HG02610 (cell line): ENCODE data around the gene ZW10.
"Not testable (repeated sequence)": the region's sequence is repeated elsewhere in the genome, so short reads cannot be mapped to it uniquely, and the experiment has no call there.

Experiments
- ATAC-seq: cut with Tn5 transposase; IDR thresholded peaks from one replicate; pipeline ENCODE4 v1.9.1; 2021; ENCODE audit warnings: mild to moderate bottlenecking, moderate library complexity; ENCODE audit not compliant: unreplicated experiment

Gene ZW10

DNA sequence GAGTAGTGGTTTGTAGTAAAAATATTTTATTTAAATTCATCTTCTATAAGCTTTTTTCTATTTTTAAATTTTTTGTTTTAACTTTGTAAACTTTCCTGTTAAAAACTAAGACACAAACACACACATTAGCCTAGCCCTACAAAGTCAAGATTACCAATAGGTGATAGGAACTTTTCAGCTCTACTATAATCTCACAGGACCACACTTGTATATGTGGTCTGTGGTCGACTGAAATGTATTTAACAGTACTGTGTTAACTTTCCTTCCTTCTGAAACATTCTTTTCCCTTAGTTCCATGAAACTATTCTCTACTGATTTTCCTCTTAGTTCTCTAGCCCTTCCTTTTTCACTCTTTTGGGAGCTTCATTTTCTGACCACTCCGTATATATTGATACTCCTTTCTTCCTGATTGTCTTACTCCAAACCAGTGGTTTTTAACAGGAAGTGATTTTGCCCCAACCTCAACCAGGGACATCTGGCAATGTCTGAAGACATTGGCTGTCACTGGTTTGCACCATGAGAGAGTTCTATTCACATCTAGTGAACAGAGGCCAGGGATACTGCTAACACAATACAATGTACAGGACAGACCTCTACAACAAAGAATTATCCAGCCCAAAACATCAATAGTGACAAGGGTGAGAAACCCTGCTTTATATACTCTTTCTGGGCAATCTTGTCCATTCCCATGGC is 8.8 kb downstream of the ZW10 start:
- no peak for ATAC-seq

DNA sequence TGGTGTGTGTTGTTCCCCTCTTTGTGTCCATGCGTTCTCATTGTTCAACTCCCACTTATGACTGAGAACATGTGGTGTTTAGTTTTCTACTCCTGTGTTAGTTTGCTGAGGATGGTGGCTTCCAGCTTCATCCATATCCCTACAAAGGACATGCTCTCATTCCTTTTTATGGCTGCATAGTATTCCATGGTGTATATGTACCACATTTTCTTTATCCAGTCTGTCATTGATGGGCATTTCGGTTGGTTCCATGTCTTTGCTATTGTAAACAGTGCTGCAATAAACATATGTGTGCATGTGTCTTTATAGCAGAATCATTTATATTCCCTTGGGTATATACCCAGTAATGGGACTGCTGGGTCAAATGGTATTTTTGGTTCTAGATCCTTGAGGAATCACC is 10.5 kb downstream of the ZW10 start:
- ATAC-seq = not testable (repeated sequence)

DNA sequence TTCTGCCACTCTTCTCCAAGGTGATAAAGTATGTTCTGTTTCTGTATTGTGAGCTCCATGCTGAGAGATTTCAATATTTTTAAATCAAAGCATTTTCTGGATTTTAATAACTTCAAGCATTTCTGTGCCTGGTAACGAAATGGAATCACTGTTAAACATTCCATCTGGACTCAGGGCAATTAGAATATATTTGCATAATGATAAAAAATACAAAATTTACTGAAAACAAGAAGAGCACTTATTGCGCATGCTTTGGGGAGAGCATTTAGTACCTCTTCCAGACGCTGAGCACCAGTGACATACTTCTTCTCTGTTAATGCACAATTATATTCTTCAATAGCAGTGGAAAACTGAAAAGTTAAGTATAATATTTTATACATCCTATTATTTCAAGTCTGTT is 13.3 kb downstream of the ZW10 start:
- no peak for ATAC-seq

DNA sequence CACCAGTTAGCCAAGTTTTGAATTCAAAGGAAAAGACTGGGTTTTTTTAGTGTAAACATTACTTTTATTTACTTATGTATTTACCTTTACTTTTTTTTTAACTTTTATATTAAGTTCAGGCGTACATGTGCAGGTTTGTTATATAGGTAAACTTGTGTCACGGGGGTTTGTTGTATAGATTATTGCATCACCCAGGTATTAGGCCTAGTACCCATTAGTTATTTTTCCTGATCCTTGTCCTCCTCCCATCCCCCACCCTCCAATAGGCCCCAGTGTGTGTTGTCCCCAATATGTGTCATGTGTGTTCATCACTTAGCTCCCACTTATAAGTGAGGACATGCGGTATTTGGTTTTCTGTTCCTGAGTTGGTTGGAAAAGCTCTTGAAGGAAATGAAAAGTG is 20.6 kb downstream of the ZW10 start:
- ATAC-seq = no peak

DNA sequence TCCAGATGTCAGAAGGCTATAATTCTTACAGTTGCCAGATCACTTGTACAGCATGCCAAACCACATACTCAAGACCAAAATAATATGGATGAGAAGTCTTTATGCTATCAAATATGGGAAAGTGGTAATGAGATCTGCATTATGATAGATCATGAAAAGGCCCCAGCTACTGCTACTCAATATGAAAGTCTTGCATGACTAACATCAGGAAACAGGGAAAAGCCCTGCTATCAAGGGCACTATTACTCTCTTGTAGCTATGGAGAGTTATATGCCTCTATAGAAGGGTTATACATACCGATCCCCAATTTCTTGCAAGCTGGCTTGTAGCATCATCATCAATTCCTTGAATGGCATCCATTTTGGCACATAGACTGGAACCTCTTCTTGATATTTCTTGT is 37.2 kb downstream of the ZW10 start:
- ATAC-seq = no peak

DNA sequence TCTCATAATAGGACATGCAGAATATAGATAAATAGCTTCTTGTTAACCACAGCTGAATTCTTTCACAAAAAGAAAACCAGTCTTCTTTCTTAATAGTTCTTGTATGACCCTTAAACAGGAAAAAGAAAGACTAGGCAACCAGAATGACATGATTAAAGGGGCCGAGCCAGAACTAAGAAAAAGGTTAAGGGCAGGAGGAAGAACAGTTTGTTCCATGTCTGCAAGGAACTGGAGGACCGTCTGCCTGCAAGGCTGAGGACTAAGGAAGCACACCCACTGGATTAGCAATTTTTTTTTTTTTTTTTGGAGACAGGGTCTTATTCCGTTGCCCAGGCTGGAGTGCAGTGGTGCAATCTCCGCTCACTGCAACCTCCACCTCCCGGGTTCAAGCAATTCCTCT is 41.4 kb downstream of the ZW10 start:
- ATAC-seq = no peak

DNA sequence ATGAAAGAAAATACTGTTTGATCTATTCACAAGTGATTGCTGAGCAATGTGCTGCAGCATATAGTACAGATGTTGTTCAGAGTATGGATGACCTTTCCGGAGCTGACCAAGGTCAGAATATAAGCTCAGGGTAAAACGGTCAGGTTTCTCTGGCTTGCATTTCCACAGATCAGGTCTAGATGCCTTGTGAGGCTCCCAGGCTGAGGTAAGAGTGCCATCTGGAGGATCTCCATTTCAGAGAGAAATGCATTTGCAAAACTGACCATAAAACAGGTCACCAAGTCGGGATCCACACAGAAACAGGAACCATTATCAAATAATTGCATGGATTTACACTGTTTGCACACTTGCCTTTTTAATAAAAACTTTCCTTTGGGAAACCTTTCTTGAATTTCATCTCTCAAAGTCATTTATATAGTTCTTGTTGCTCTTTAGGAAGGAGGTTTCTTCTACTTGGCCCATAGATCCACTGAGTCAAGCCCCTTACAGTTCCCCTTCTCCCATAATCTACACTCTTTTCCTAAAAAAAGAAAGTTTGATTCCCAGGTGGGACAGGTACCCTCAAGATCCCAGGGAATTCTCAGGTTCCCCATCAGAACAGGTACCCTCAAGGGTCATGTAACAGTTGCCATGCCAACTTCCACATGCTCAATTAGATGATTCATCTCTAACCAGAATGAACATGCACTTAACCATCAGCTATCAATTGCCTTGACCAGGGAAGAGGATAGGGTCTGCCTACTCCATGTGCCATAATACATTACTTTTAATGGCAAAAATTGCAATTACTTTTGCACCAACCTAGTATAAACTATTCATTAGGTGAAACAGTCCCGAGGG is 42.4 kb downstream of the ZW10 start:
- no peak for ATAC-seq

DNA sequence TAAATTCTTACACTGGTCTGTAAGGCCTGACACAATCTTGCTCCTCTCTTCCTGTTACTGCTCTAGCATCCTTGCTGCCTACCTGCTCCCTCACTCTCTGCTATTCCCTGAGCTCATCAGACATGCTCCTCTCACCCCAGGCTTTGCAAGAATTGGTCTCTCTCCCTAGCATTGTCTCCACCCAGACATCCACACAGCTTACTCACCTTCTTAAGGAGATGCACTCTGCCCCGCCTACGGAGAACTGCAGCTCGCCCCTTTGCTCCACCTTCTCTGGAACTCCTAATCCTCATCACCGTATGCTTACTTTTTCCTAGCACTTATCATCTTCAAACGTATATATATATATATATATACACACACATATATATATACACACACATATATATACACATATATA is 44.0 kb downstream of the ZW10 start:
- ATAC-seq = no peak

DNA sequence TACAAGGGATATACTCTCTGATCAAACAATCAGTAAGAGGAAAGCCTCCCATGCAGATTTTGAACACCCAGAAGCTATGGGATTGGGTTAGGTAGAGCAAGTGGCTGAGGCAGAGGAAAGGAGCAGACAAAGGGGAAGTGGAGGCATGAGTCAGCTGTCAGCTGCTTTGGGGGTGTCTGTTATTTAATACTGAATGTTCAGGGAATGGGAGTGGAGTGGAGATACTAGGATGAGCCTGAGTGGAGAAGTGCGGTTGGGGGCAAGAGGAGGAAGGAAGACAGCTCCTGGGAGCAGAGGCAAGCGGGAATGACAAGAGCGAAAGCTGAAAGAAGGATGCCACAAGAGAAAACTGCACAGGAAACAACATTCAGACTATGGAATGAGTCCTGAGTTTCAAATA is 44.7 kb downstream of the ZW10 start:
- ATAC-seq = no peak

DNA sequence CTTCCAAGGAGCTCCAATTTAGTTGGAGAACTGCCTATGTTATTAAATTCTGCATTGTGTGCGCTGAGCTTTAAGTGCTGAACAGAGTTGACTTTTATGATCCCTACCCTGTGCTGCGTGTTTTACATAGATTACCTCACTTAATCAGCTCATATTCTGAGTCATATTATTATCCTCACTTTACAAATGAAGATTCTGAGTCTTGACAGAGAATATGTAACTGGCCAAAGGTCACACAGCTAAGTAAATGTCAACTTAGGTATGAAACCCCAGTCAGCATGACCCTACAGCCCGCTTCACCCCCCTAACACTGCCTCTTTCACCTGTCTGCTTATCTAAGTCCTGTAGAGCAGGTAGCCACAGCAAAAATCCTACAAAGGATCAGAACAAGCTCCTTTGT is 47.6 kb downstream of the ZW10 start:
- ATAC-seq = no peak

DNA sequence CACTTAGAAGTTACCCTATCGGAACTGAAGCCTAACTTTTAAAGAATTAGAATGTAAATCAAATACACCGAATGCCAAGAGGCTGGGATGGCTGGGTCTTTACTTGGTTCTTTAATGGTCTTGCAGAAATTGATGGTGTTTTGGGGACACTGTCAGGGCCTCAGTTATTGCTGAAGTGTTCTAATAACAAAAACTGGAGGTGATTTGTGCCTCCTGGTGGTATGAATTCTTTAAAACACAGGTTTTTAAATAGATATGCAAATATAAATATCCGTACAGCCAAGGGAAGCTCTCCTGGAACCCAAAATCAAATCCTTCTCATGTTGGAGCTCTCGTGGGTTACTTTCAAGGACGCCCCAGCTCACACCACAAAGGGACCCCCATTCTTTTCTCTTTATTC is 48.1 kb downstream of the ZW10 start:
- ATAC-seq = no peak

DNA sequence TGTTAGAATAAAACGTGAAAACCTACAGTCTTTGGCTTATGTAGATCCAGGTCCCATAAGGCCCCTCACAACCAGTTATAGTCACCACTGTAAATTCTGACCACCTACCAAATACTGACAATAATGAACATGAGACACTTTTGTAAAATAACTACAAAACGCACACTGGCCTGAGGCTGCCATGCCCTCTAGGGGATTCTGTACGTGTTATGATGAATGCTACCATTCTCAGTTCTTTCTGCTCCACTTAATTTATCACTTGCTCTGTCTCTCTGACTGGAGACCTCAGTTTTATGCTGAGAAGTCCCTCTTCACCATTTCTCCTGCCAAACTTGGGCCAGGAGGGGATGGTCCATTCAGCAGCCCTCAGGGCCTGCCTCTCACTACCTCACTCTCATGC is 48.7 kb downstream of the ZW10 start:
- ATAC-seq = no peak

DNA sequence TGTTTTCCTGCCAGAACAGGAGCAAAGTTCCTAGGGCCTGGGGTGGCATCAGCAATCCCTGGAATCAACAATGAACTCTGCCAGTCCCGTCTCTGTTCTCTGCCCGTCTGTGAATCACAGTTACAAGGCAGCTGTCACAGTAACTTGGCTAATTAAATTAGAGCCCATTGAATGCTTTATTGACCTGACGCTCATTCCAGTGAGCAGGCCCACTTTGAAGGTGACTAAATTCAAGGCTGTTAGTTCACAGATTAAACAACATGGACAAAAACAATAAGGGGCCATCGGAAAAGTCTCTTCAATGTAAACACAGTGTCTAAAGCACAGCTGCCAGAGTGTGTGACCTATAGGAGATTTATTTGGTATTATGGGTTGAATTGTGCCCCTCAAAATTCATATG is 49.7 kb downstream of the ZW10 start:
- ATAC-seq = no peak

DNA sequence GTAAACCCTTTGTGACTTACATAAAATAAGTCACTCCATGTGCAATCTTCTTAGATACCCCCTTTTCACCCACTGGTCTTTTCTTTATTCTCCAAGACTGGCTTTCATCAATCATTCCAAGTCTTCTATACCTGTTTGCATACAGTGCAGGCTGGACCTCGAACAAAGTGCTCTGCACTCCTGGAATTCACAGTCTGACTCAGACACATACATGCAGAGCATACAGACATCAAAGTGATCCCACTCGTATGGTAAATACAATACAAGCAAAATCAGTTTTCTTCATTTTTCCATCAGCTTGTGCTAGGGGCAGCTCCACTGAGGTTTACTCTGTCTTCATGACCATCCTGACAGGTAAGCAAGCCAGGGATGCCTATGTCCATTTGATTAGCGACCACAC is 50.6 kb downstream of the ZW10 start:
- no peak for ATAC-seq

DNA sequence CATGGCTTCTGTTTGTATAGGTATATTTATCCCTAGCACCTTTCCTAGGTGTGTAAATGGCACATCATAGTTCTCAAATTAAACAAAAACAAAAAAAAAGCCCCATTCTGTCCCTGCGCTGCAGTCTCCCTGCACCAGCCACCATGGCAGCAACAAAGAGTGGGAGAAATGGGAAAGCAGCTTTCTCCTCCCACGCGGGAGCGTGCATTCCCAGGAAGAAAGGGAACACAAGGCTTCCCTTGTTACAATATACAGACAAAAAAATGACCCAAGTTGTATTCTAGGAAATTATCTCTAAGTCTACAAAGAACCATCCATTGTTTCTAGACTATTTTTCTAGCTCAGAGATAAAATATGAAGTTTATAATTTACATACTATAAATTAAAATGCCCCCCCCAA is 51.3 kb downstream of the ZW10 start:
- ATAC-seq = no peak

DNA sequence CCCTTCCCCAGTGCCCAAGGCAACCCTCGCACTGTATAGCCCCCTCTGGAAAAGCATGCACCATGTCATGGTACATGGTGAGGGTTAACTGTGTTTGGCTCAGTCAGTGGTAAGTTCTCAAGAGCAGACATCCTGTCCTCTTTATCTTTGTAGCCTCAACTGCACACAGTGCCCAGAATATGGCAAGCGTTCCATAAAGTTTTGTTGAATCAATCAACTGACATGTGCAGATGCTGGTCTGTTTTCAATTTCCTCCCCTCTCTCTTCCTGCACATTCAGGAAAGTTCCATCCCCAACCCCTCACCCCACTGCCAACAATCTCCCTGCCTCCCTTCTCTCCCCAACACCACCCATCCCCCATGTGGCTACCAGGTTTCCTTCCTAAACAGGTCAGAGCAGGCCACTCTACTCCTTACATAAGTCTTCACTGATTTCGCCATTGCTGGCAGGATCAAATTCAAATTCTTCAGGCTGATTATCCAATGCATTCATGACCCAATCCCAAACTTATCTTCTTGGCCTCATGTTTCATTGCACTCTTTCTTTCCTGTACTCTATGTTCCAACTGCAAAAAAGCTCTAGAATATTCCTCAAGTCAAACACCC is 51.9 kb downstream of the ZW10 start:
- ATAC-seq = no peak

DNA sequence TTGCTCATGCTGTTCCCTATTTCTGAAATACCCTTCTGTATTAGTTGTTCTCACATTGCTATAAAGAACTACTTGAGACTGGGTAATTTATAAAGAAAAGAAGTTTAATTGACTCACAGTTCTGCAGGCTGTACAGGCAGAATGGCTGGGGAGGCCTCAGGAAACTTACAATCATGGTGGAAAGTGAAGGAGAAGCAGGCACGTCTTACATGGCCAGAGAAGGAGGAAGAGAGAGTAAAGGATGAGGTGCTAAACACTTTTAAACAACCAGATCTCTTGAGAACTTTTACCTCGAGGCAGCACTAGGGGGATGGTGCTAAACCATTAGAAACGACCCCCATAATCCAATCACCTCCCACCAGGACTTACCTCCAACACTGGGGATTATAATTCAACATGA is 53.0 kb downstream of the ZW10 start:
- ATAC-seq = not testable (repeated sequence)

DNA sequence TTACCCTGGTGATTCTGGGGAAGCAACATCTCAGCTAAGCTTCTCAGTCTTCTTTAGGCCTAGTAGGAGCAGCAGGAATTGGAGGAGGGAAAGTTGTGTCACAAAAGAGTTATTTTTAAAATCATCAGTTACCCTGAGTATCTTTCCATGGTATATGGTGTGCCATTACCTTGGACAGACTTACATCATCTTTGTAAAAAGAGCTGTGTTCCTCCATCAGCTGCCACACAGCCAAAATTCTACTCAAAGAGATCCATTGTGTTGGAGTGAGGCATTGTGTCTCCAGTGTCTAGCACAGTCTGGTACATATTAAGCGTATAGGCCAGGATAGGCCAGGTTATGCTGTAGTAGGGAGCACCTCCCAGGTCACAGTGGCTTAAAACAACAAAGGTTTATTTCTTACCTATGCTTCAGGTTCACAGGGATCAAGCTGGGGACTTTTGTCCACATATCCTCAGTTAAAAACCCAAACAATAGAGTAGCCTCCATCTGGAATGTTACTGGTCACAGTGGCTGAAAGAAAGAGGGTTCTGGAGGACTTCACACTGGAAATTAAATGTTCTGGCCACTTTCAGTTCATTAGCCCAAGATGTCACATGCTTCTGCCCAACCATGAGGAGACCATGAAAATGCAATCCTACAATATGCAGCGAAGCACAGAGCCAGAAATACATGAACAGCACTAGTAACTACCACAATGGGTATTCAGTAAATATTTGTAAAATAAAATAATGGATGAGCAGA is 57.4 kb downstream of the ZW10 start:
- ATAC-seq = no peak

DNA sequence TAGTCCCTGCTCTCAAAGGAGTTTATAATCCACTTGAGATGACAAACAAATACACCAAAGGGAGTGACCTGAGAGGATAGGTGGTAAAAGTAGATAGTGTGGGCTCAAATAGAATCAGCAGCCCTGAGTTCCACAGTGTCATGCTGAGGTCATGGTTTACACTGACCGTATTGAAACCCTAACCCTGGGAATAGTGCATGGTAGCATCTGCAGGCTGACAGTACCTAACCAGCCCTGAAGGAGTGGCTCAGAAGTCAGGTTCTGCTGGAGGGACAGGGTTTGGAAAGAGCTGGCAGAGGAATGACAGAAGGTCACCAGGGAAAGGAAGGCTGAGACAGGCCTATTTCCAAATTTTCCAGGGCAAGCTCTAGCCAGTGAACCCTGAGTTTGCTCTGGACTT is 58.2 kb downstream of the ZW10 start:
- no peak for ATAC-seq

DNA sequence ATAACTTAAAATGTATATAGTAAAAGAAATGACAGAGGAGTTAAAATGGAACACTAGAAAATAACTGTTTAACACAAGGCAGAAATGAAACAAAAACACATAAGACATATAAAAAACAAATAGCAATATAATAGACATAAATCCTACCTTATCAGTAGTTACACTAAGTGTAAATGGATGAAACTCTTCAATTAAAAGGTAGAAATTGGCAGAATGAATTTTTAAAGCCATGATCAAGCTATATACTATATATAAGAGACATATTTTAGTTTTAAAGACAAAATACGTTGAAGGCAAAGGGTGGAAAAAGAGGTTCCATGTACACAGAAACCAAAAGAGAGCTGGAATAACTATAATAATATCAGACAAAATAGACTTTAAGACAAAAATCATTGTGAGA is 62.5 kb downstream of the ZW10 start:
- ATAC-seq = no peak

DNA sequence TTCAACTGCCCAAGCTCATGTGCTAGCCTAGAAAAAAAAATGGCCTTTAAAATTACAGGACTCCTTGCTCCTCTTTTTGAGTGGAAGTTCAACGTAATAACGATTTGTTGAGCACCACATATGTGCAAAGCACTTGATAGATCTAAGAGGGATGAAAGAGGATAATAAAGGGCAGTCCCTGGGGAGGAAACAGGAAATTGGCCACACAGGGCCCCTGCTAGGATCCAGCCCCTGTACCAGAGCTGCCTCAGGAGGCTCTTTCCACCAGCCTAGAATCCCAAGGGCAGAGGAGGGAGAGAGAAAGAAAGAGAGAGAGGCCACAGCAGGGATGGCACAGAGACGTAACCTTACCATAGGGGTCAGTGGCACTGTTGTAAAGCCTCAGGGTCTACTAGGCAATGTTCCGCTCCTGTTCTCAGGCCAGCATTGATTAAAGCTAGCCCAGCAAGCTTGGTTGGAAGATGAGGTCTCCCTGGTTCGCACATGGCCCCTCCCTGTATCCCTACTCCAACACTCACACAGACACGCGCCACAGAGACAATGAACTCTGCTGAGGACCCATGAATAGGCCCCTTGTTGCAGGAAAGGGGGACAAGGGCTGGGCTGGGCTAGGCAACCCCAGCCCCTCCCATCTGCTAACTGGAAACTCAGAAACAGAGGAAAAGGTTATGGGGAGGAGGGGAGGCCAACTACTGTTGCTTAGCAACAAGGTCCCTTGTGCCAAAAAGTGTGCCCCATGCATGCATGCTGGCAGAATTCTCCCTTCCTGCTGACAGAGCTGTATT is 67.4 kb downstream of the ZW10 start, which contains the start of gene TMPRSS5:
Gene TMPRSS5, minus strand, starts transcription at position 438 of the 785 bp plus-strand sequence. Its CDS starts 84 bp downstream, at position 354.
- ATAC-seq = no peak
